ENCODE measurements around the gene PREPL.

Gene PREPL

DNA sequence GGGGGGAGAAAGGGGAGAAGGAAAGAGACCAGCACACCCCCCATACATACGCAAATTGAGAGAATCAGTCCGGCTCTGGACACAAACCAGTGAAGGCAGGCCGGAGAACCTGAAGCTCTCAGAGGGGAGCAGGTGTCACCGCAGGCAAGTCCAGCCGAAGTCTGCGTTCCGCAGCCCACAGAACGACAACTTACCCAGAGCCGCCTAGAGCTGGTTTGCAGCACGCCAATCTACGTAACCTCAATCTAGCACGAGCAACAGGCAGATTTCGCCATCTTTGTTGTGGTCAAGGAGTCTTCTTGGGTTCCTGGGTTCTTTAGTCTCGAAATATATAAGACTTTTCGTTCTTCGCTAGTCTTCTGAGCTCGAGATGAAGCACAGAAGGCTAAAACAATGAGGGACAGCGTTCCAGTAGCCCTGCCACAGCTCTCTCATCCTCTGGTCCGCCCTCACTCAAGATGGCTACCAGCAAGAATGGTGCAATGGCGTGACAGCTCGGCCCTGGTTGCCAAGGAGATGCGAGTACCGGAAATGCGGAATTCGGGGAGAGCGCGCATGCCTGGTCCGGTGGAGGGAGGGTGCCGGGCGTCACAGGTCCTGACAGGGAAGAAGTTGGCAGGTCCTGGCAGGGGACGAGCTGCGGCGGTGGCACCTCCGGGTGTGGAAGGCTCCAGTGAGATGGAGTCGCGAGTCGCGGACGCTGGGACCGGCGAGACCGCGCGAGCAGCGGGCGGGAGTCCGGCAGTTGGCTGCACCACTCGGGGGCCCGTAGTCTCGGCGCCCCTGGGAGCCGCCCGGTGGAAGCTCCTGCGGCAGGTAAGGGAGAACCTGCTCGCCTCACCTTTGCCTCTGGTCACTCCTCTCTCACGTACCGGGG is at the start of gene PREPL, which contains the start of gene CAMKMT:
Gene PREPL (minus strand): TSS at position 165 of the 877 bp plus-strand sequence. CDS start 15,152 bp downstream, outside the sequence.
Gene CAMKMT (plus strand): TSS at position 618 of the 877 bp plus-strand sequence.
- Histone ChIP-seq H3F3A (ENCODE audit: insufficient read depth, low read length) (no peaks in the 10 kb centered on the region), H3K9me2 (ENCODE audit: low read depth, low read length) (no peaks in the 10 kb centered on the region), H3K27me3 (ENCODE audit: insufficient read depth, low read length) (no peaks in the 10 kb centered on the region), H2AFZ (ENCODE audit: low read length) (peak within 1 kb of the TSS; percentile 50; the same call in 1 of the 2 replicates), H3K9me3 (ENCODE audit: low read length) (no peaks in the 10 kb centered on the region), H3K4me3 (ENCODE audit: low read depth, low read length, poor library complexity, severe bottlenecking) (peak within 1 kb of the TSS; percentile 95), H3K4me1 (ENCODE audit: insufficient read depth, low read length, severe bottlenecking) (peaks cover 45% of the 10 kb centered on the region), H4K20me1 (ENCODE audit: insufficient read depth, low read length) (no peaks in the 10 kb centered on the region), H3K79me2 (ENCODE audit: insufficient read depth, low read length) (peaks cover 19% of the 10 kb centered on the region), H3K36me3 (ENCODE audit: insufficient read depth, low read length) (no peaks in the 10 kb centered on the region), H3K9ac (ENCODE audit: low read length) (peak within 1 kb of the TSS; percentile 89), H3K27ac (ENCODE audit: low read depth, low read length, poor library complexity, severe bottlenecking) (peak within 1 kb of the TSS; percentile 80), H3K4me2 (ENCODE audit: low read length) (peak within 1 kb of the TSS; percentile 73)
- no peak for TF ChIP-seq CTCF (IDR thresholded peaks at IDR 0.05; ENCODE audit: low read length)
- TF ChIP-seq EZH2 (IDR thresholded peaks at IDR 0.05; ENCODE audit: borderline replicate concordance, low read length) = no peak

- no peak for TF ChIP-seq CTCF (IDR thresholded peaks at IDR 0.05; ENCODE audit: low read length)
- TF ChIP-seq EZH2 (IDR thresholded peaks at IDR 0.05; ENCODE audit: borderline replicate concordance, low read length) = no peak
- Histone ChIP-seq H3K9me2 (ENCODE audit: low read depth, low read length) (no peaks in the 10 kb centered on the region), H3F3A (ENCODE audit: insufficient read depth, low read length) (no peaks in the 10 kb centered on the region), H2AFZ (ENCODE audit: low read length) (no peak overlapping the region), H4K20me1 (ENCODE audit: insufficient read depth, low read length) (no peaks in the 10 kb centered on the region), H3K27ac (ENCODE audit: low read depth, low read length, poor library complexity, severe bottlenecking) (no peak overlapping the region), H3K9ac (ENCODE audit: low read length) (no peak overlapping the region), H3K9me3 (ENCODE audit: low read length) (no peaks in the 10 kb centered on the region), H3K36me3 (ENCODE audit: insufficient read depth, low read length) (no peaks in the 10 kb centered on the region), H3K4me2 (ENCODE audit: low read length) (no peak overlapping the region), H3K4me3 (ENCODE audit: low read depth, low read length, poor library complexity, severe bottlenecking) (no peak overlapping the region), H3K27me3 (ENCODE audit: insufficient read depth, low read length) (no peaks in the 10 kb centered on the region), H3K4me1 (ENCODE audit: insufficient read depth, low read length, severe bottlenecking) (no peaks in the 10 kb centered on the region), H3K79me2 (ENCODE audit: insufficient read depth, low read length) (no peaks in the 10 kb centered on the region)
These were observed 37.1 kb upstream of the PREPL start for GRCh38 chr2:44398243-44398897.

GRCh38 chr2:44397447-44398175 is 36.3 kb upstream of the PREPL start:
- Histone ChIP-seq H3K27me3 (ENCODE audit: insufficient read depth, low read length) (no peaks in the 10 kb centered on the region), H3K4me2 (ENCODE audit: low read length) (no peak overlapping the region), H2AFZ (ENCODE audit: low read length) (no peak overlapping the region), H3K9ac (ENCODE audit: low read length) (no peak overlapping the region), H3K4me3 (ENCODE audit: low read depth, low read length, poor library complexity, severe bottlenecking) (no peak overlapping the region), H3K36me3 (ENCODE audit: insufficient read depth, low read length) (no peaks in the 10 kb centered on the region), H3K9me2 (ENCODE audit: low read depth, low read length) (no peaks in the 10 kb centered on the region), H3F3A (ENCODE audit: insufficient read depth, low read length) (no peaks in the 10 kb centered on the region; the same call in 1 of the 2 replicates), H3K27ac (ENCODE audit: low read depth, low read length, poor library complexity, severe bottlenecking) (no peak overlapping the region), H3K9me3 (ENCODE audit: low read length) (no peaks in the 10 kb centered on the region), H4K20me1 (ENCODE audit: insufficient read depth, low read length) (no peaks in the 10 kb centered on the region), H3K79me2 (ENCODE audit: insufficient read depth, low read length) (no peaks in the 10 kb centered on the region), H3K4me1 (ENCODE audit: insufficient read depth, low read length, severe bottlenecking) (no peaks in the 10 kb centered on the region)
- TF ChIP-seq CTCF (IDR thresholded peaks at IDR 0.05; ENCODE audit: low read length) (no peak), EZH2 (IDR thresholded peaks at IDR 0.05; ENCODE audit: borderline replicate concordance, low read length) (no peak)

Data from OCI-LY1 (cell line).